ENCODE data around the gene FAAH.

Gene FAAH

GRCh38 chr1:46436844-46437243, 42.7 kb downstream of the FAAH start:
- DNase-seq (ENCODE audit: low read depth in 1 of 2, low spot score in 1 of 2): no peak
- no peak overlapping the region for H3K4me3 ChIP-seq (replicated peaks; ENCODE audit: insufficient read depth, low read length)
- no peak overlapping the region for H3K27ac ChIP-seq (replicated peaks)
- no peaks in the 10 kb centered on the region for H3K27me3 ChIP-seq (ENCODE audit: insufficient read depth, poor library complexity, severe bottlenecking)
- TF ChIP-seq REST (IDR thresholded peaks at IDR 0.05; ENCODE audit: insufficient replicate concordance, low read depth) (no peak), SPI1 (IDR thresholded peaks at IDR 0.05; ENCODE audit: borderline replicate concordance, low read depth) (no peak), GABPA (IDR thresholded peaks at IDR 0.05; ENCODE audit: low read depth) (no peak), CTCF (IDR thresholded peaks at IDR 0.05; ENCODE audit: insufficient read depth, low read length) (no peak), POLR2AphosphoS5 (IDR thresholded peaks at IDR 0.05; ENCODE audit: low read depth) (no peak)

GRCh38 chr1:46437723-46438122, 43.6 kb downstream of the FAAH start:
- Histone ChIP-seq H3K4me3 (replicated peaks; ENCODE audit: insufficient read depth, low read length) (no peak overlapping the region), H3K27me3 (ENCODE audit: insufficient read depth, poor library complexity, severe bottlenecking) (no peaks in the 10 kb centered on the region), H3K27ac (replicated peaks) (no peak overlapping the region)
- peak; percentile 54 to 61 for DNase-seq (ENCODE audit: low read depth in 1 of 2, low spot score in 1 of 2)
- TF ChIP-seq POLR2AphosphoS5 (IDR thresholded peaks at IDR 0.05; ENCODE audit: low read depth) (no peak), SPI1 (IDR thresholded peaks at IDR 0.05; ENCODE audit: borderline replicate concordance, low read depth) (peak; percentile 83)

GRCh38 chr1:46438346-46438745, 44.2 kb downstream of the FAAH start:
- TF ChIP-seq POLR2AphosphoS5 (IDR thresholded peaks at IDR 0.05; ENCODE audit: low read depth): no peak
- no peak for TF ChIP-seq REST (IDR thresholded peaks at IDR 0.05; ENCODE audit: insufficient replicate concordance, low read depth)
- no peak for TF ChIP-seq GABPA (IDR thresholded peaks at IDR 0.05; ENCODE audit: low read depth)
- TF ChIP-seq SPI1 (IDR thresholded peaks at IDR 0.05; ENCODE audit: borderline replicate concordance, low read depth): no peak
- TF ChIP-seq CTCF (IDR thresholded peaks at IDR 0.05; ENCODE audit: insufficient read depth, low read length): no peak
- Histone ChIP-seq H3K27me3 (ENCODE audit: insufficient read depth, poor library complexity, severe bottlenecking) (no peaks in the 10 kb centered on the region), H3K27ac (replicated peaks) (no peak overlapping the region), H3K4me3 (replicated peaks; ENCODE audit: insufficient read depth, low read length) (no peak overlapping the region)
- DNase-seq (ENCODE audit: low read depth in 1 of 2, low spot score in 1 of 2): no peak

DNA sequence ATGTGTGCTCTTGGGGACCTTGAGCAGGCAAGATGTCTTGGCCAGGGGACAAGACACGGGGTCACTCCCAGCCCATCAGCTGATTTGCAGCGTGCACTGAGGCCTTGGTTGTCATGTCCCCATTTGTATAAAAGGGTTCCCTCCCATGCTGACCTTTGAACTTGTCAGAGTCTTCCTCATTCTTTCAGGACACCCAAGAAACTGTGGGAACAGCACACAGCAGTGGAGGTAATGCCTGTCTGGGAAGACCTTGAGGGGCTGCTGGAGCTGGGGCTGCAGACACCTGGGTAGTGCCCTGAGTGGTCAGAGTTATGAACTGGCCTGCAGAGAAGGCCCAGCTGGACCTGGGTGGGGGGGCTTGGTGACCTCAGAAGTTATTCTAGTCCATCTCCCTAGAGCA, 46.4 kb downstream of the FAAH start:
- TF ChIP-seq POLR2AphosphoS5 (IDR thresholded peaks at IDR 0.05; ENCODE audit: low read depth) (no peak), GABPA (IDR thresholded peaks at IDR 0.05; ENCODE audit: low read depth) (no peak), CTCF (IDR thresholded peaks at IDR 0.05; ENCODE audit: insufficient read depth, low read length) (no peak), SPI1 (IDR thresholded peaks at IDR 0.05; ENCODE audit: borderline replicate concordance, low read depth) (no peak), REST (IDR thresholded peaks at IDR 0.05; ENCODE audit: insufficient replicate concordance, low read depth) (no peak)
- H3K4me3 ChIP-seq (replicated peaks; ENCODE audit: insufficient read depth, low read length): no peak overlapping the region
- peaks cover 5% of the 10 kb centered on the region for H3K27me3 ChIP-seq (ENCODE audit: insufficient read depth, poor library complexity, severe bottlenecking)
- no peak overlapping the region for H3K27ac ChIP-seq (replicated peaks)
- no peak for DNase-seq (ENCODE audit: low read depth in 1 of 2, low spot score in 1 of 2)

Data from HL-60 (cell line).